Measurements from ENCODE around the gene PARD3.

Gene PARD3

DNA sequence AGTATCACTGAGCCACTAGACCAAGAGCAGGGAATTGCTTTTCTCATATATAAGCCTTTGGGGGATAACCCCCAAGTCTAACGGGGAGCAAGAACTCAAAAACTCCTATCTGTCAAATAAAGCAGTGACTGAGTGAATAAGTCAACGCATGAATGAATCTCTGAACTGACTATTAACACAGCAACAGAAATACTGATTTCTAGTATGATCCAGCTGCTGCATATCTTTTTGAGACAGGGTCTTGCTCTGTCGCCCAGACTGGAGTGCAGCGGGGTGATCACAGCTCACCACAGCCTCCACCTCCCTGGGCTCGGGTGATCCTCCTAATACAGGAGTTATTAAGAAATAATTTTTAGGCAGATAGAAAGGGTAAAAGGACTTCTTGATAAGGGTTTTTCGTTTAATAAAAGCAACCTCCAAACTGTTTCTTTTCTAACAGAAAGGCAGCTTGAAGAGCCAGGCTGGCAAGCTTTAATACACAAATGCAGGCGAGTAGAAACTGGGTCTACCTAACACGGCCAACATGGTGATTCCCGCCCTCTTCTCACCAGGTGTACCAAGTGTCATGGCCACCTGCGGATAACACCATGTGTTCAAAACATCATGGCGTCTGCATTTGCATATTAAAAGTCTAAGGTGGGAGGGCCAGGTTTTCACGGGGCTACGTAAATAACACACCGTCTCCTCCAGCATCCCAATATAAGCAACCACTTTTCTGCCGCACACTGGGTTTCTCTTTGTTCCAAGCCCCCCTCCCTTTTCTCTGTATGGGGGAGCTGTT is 631.9 kb downstream of the PARD3 start:
- DNase-seq (ENCODE audit: low spot score), result no peak

DNA sequence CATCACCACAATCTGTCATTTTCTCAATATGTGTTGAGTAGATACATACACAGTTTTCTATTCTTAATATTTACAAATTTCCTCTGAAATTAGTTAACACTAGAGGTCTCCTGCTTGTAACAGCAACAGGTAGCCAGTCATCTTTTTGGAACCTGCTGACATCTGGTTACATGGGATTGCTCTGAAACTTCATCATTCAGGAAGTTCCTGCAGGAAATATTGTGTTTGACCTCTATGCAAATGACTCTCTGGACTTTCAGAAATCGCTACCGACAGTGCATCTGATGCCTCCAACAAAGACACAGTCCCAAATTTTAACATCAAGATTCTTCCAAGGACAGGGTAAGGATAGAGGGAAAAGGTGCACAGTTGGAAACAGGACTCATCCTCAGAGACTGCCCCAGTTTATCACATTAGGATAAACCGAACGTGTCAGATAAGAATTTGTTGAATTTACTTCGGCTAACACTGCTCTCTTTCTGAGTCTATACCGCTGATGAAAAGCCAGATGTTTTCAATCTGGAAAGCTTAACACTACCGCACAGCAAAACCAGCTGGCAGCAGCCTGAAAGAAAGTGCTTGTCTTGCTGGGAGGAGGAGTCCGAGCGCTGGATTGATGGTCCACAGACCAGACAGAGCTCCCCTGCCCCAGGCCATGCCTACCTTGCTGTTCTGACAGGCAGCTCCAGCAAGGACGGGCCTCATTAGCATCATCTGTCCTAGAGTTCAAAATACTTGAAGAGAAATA is 633.4 kb downstream of the PARD3 start:
- no peak for DNase-seq (ENCODE audit: low spot score)

DNA sequence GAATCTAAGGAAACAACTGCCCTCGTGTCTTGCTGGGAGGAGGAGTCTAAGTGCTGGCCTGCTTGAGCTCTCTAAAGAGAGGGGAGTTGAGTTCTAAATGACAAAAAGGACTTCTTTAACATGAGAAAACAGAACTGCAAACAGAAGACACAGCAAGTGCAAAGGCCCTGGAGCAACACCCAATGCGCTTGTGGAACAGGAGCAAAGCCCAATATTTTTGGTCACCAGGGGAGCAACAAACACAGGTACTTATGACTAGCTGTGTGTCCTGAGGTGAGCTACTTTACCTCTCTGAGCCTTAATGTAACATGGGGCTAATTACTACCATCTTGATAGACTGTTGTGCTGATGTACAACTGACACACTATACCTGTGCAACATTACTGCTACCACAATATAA is 634.3 kb downstream of the PARD3 start:
- DNase-seq (ENCODE audit: low spot score), result no peak

DNA sequence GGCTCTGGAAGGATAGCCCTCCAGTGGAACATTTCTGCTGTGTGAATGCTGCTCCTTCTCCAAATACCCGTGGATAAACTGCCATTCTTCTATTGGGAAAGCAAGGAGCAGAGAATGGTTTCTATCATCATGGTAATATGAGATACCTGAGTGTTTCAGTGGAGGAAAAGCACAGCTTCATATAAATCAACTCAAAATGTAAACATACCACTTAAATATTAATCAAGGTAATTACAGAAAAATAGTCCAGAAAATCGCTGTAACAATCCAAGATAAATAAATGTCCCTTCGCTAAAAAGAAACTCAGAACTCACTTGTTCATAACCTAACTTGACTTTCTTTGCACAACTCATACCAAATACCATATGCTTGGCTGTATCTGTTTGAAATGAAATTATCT is 635.8 kb downstream of the PARD3 start:
- no peak for DNase-seq (ENCODE audit: low spot score)

DNA sequence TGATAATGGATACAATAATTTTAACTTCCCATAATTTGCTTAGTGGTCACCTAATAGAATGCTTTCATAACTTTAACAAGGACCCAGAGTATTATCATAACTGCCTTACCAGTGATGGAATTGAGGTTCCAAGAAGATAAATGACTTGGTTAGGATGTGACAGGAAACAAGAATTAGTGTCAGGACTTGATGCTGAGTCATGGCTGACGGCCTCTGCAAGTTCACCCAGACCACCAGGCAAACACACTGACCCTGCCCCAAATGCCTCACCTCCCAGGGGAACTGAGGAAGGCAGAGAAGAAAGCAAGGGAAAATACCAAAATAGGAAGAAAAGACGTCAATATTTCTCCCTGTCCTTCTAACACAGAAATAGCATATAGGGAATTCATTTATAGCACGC is 636.3 kb downstream of the PARD3 start:
- no peak for DNase-seq (ENCODE audit: low spot score)

DNA sequence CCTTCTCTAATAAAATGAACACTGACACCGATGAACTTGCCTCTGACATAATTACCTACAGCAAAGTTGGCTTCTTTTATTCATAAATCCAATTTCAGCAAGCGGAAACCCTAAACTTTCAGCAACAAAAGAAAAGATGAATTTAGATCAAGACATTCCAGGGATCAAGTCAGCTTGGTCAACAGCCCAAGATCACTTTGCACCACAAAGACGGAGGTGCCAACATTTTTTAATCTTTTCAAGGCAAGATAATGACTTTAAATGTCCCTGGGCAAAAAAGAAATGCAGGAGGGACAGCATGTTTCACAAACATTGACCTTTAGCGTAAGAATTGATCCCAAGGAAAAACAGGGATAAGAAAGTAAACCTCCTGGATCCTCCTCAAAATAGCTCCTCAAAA is 636.9 kb downstream of the PARD3 start:
- no peak for DNase-seq (ENCODE audit: low spot score)

DNA sequence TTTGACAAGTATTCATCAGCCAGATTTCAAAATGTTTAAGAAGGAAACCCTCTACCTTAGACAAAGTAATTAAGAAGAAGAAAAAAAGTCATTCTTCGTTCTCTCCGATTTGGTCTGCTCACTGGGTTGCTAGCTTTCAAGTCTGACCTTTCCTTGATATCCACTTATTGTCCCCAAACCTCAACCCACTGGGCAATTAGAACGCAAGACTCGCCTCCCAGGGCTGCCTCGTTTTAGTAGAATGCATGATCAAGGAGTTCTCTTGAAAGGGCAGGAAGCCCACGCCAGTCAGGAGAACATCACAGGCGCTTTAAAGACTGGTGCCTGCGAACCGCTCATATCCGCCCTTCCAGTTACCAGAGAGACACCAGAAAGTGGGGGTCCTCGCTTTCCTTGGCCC is 637.7 kb downstream of the PARD3 start:
- DNase-seq (ENCODE audit: low spot score), result no peak

DNA sequence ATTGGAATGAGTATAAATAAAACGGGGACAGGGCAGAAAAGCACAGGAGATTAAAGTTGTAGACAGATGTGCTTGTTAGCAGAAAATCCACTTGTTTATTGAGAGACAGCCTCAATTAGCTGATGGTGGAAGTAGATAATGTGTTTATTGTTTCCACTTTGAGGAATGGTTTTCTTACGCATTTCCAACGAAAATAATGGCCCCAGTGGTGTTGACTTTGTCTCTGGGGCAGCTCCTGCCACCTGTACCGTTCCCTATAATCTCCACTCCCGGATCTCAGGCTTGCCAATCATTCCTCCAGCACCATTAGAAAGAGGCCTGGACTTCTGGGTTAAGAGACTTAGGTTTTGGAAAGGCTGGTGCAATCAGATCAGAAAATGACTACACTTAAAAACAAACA is 638.7 kb downstream of the PARD3 start:
- DNase-seq (ENCODE audit: low spot score), result no peak

DNA sequence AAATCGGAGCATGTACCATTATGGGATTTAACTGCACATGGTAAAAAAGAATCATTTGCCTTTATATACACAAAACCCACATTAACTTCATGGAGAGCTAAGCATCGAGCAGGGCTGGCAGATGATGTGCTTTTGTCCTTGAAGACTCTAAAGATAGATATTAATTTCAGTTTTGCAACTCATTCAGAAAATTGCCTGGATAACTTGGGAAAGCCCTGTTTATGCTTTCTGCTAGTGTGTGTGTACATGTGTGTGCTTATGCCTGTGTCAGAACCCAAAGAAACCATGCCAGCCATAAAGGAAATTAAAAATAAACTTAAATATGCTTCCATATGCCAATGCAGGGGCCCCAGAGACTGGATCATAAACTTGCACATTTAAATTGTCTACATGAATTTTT is 640.0 kb downstream of the PARD3 start:
- no peak for DNase-seq (ENCODE audit: low spot score)

DNA sequence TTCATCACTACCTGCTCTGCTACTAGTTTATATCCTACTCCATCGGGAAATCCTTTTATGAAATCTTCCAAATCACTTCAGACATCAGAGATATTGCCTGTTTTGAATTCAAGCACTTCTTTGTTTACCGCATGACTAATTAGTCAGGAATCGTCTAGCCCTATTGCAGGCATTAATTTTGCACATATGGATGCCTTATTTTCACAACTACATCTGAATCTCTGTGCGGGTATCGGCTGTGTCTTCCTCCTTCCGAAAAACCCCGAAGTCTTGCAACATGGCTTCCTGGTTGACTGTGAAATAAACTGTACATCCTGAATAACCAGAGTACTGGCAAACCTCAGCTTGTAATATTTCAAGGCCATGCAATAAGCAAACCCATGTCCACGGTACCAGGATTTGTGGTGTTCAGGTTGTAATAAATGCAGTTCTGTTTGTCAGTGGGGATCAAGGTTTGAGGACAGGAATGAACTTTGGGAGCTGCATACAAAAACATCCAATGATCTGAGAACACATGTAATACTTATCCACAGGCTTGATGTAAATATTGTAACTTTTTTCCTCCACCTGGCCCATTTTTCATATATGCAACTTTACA is 642.1 kb downstream of the PARD3 start:
- no peak for DNase-seq (ENCODE audit: low spot score)

DNA sequence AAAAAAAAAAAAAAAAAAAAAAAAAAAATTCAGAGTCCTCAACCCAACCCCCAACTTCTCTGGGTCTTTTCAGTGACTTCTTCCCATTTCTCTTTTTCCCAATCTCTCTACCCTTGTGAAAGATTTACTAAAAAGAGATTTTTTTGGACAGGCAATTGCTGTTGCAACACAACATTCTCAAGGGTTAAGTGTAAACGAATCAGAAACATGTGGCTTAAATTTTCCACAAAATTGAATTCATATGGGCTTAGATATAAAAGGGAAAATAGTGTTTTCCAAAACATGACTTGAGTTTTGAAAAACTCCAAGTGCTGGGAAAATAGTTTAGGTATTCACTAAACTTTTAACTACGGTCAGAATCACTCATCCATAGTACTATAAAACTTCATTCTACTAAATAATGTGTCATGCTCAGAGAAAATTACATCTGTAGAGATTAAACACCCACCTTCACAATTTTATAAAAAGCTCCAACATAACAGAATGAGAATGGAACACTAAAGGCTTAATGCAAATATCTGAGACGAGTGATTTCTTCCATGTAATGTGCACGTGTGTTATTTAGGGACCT is 643.1 kb downstream of the PARD3 start:
- no peak for DNase-seq (ENCODE audit: low spot score)

DNA sequence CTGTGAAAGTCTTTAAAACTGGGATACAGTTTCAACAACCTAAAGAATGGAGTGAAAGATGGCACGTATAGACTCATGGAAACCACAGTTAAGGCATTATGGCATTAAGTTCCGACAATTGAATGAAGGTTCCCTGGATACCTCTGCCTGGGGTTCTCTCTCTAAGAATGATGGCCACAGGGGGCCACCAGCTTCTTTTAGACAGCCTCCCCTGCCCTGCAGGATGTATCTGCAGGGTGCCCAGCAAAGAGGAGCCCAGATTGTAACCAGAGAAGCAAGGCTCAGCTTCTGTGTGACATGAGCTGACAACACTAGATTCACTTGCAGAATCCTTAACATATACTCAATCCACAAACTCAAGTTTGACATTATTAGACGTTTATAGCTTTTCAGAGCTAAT is 645.4 kb downstream of the PARD3 start:
- no peak for DNase-seq (ENCODE audit: low spot score)

DNA sequence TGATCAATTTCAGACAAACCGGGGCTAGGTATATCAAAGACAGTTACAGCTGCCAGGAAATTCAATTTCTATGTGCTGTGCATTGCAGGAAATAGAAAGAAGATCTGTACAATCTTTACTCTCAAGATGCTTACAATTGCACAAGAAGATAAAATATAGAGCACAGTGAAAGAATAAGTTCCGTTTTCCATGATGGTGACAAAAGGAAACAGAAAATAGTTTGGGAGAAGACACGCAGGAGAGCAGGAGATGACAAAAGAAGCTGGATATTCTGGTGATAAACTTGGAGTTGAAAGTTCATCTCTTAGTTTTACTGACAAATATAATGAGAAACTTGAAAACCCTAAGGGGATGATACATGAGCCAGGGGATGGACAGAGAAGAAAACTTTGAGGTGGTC is 646.0 kb downstream of the PARD3 start:
- DNase-seq (ENCODE audit: low spot score), result no peak

DNA sequence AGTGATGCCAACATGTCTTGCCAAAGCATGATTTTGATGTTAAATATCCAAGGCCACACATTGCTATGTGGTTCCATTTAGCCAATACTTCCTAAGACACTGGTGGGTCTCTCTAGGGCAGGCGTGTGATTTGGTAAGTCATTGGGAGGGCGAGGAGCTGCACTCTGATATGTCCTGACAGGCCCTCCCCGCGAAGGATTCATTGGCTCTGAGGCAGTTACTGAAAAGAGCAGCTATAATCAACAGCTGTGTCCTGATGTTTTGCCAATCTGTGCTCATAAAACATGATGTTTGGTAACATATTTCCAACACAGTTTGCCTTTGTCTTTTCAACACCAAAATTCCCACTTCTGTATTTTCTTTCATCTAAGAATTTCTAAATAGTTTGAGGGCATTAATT is 646.7 kb downstream of the PARD3 start:
- DNase-seq (ENCODE audit: low spot score), result no peak

DNA sequence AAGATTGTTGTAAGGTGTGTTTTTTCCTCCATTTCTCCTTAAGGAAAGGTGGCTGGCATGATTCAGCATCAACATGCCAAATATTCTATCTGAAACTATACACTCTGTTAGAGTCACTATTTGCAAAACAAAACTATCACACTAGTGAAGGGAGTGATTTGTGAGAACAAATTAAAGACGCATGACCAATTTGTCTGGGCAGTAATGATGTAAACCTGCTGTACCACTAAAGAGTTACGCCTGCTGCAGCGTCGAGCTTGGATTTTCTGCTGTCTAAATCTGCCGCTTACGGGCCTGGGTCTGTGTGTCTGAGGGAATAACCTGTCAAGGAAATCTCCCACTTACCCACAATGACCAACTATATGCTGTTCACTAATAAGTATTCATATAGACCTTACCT is 648.3 kb downstream of the PARD3 start:
- DNase-seq (ENCODE audit: low spot score), result no peak

DNA sequence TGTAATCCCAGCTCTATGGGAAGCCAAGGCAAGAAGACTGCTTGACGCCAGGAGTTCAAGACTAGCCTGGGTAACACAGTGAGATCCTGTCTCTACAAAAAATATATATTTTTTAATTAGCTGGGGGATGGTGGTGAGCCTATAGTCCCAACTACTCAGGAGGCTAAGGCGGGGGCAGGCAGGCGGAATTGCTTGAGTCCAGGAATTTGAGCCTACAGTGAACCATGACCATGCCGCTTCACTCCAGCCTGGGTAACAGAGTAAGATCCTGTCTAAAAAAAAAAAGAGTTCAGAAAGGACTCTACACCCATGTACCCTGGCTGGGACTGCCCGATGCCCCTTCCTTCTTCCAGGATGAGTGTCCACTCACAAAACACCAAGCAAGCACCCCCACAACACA is 648.7 kb downstream of the PARD3 start:
- DNase-seq (ENCODE audit: low spot score), result no peak

DNA sequence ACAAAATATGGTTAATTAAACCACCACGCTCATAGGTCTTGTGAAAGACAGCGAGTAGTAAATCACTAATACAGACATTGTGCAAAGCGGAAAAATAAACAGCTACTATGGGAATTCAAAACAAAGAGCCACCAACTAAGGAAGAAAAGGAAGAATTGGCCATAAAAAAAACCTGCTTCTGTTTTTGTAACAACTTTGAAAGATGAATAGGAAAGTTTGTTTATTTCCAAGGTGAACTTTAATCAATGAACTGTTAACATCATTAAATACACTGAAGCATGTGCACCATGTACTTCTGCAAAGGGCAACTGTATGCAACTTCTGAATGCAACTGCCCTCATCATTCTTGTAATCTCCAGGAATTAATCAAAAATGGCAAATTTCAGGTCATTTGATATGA is 651.1 kb downstream of the PARD3 start:
- DNase-seq (ENCODE audit: low spot score), result no peak

DNA sequence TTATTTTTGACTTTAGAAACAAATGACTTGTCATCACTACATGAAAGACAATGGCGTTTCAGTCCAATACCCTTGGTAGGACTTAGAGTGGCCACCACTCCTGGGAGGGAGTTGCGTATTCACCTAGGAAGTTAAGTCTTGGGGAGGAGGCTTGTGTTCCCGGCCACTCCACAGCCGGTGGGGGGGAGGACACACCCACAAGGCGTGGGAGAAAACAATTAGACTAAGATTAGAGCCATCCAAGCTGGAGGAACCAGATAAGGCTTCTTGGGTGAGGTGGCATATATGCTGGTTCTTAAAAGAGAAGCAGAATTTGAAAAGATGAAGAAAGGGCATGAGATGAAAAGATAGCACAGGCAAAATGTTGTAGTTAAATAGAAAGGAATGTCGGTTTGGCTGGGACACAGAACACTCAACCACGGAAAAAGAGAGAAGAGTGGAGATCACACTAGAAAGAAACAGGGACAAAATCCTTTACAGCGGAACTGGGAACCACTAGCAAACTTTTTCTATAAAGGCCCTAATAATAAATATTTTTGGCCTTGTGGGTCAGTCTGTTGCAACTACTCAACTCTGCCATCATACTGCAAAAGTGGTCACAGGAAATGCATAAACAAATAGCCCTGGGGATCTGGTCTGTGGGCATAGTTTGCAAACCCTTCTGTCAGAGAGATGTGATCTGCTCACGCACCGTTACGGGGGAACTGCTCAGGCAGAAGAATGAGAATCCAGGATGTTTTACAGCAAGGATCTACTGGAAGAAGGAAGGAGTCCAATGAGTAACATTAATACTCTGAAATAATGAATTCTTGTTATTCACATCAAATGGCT is 651.8 kb downstream of the PARD3 start:
- no peak for DNase-seq (ENCODE audit: low spot score)

DNA sequence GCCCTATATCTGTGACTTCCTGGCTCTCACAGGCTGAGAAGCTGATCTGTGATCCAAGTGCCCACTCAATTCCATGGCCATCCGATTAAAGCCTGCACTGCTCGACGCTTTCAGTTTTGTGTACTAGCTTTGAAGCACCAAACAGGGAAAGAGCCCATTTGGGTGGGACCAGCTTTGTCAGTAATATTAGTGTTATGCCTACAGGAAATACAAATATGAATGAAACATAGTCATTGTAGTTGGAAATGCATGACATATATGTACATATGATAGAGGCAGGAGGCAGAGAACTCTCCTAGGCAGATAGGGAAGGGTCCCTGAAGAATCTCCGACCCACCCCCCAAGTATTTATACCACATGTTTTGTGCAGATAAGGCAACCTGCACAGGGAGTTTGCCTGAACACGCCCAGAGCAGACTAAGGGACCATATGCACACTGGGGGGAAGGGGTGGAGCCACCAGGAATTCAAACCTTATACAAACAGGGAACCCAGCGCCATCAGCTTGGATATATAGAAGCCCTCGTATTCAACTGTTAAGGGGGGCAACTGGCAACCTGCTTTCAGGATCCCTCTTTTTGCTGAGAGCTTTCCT is 653.2 kb downstream of the PARD3 start:
- no peak for DNase-seq (ENCODE audit: low spot score)

DNA sequence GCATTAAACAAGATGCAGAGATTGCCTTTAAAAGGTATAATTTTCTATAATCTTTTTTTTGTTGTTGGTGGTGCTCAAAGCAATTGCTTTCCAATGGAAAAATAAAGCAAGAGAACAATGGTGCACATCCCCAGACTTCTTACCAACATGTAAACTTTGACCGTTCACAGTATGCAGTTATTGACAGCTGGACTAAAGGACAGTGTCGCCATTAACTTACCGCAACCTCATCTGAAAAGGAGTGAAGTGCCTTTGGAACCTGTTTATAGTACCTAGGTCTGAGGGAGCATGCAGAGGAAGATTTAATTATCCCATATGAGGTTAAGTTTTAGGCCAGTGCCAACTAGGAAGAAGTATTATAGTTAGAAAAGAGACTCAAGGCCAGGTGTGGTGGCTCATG is 654.5 kb downstream of the PARD3 start:
- DNase-seq (ENCODE audit: low spot score), result no peak

DNA sequence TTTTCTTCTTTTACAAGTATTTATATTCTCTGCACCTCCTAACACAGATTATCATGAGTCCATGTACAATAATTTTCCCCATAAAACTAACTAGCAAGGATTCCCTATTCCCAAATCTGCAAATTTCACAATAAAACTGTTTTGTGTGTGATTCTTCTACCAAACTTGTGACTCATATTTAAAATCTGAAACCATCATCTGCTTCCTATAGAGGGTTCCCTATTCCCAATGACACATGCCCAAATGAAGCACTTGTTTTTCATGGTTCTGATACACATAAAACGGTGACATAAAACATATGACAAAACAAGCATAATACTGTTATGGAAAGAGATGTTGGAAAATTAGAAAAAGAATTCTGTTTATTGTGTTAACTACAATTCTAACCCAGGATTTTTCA is 657.6 kb downstream of the PARD3 start:
- DNase-seq (ENCODE audit: low spot score), result no peak
